IMR-90 (cell line): ENCODE measurements around the gene MAGI2. TPM values are rescaled to one million over a fixed set of nuclear protein-coding genes. Genes with fewer than 3 reads are reported as not detected.

Experiments
- ATAC-seq: fragments of 200-7000 bp; cut with Tn5 transposase; 2 replicates; pipeline ENCODE4 v1.9.1; 2020; ENCODE audit warnings: low read depth, mild to moderate bottlenecking, moderate library complexity
- BruUV-seq: library from RNA; stranded (reverse); fragments of 400-500 nt; replicated peaks from 2 replicates; lab custom pipeline; 2021; lab: Mats Ljungman, UMichigan
- CTCF ChIA-PET: fragments of 300-600 bp; formaldehyde crosslinking; extraction: SDS; loops from one replicate; lab custom pipeline; 2021; ENCODE audit warnings: antibody characterized with exemption; lab: Yijun Ruan, JAX
- POLR2A ChIA-PET: fragments of 300-600 bp; sonication (Branson Sonifier 250); formaldehyde crosslinking; loops from one replicate; lab custom pipeline; 2022; ENCODE audit warnings: antibody characterized with exemption; ENCODE audit not compliant: unreplicated experiment; lab: Charles Lee
- DNase-seq: peaks from one replicate; pipeline ENCODE4 v3.0.0; 2013
- H2AFZ ChIP-seq: replicated peaks from 2 replicates; pipeline ENCODE3; 2013; ENCODE audit warnings: low read length, mild to moderate bottlenecking; ENCODE audit not compliant: poor library complexity
- H2AK5ac ChIP-seq: 2 replicates; pipeline ENCODE4 v1.6.1; 2013; ENCODE audit warnings: low read depth, low read length, inconsistent platforms
- H2AK9ac ChIP-seq: replicated peaks from 2 replicates; pipeline ENCODE3; 2013; ENCODE audit warnings: mild to moderate bottlenecking, low read depth, low read length, moderate library complexity; ENCODE audit not compliant: poor library complexity
- H2BK120ac ChIP-seq: 2 replicates; pipeline ENCODE4 v1.6.1; 2013; ENCODE audit warnings: low read depth, low read length, inconsistent platforms
- H2BK15ac ChIP-seq: 3 replicates; pipeline ENCODE4 v1.6.1; 2013; ENCODE audit warnings: low read depth, low read length, inconsistent platforms
- H2BK20ac ChIP-seq: 2 replicates; pipeline ENCODE4 v1.6.1; 2013; ENCODE audit warnings: low read depth, mild to moderate bottlenecking, inconsistent platforms, low read length, moderate library complexity
- H2BK5ac ChIP-seq: 2 replicates; pipeline ENCODE4 v1.6.1; 2013; ENCODE audit warnings: mild to moderate bottlenecking, low read depth, low read length, inconsistent platforms; ENCODE audit not compliant: poor library complexity, severe bottlenecking
- H3K14ac ChIP-seq: replicated peaks from 2 replicates; pipeline ENCODE4 v1.6.1; 2013; ENCODE audit warnings: low read depth, low read length, inconsistent platforms
- H3K18ac ChIP-seq: 2 replicates; pipeline ENCODE4 v1.6.1; 2013; ENCODE audit warnings: low read depth, low read length, control low read depth
- H3K23ac ChIP-seq: 2 replicates; pipeline ENCODE4 v1.6.1; 2013; ENCODE audit warnings: low read depth, low read length, inconsistent platforms
- H3K27ac ChIP-seq: 2 replicates; pipeline ENCODE4 v1.5.1; 2013; ENCODE audit warnings: mild to moderate bottlenecking, control low read depth, low read length; ENCODE audit not compliant: insufficient read depth
- H3K27me3 ChIP-seq: 2 replicates; pipeline ENCODE4 v1.6.1; 2013; ENCODE audit warnings: low read length; ENCODE audit not compliant: control insufficient read depth, insufficient read depth
- H3K36me3 ChIP-seq: 2 replicates; pipeline ENCODE4 v1.6.1; 2013; ENCODE audit warnings: low read length, mixed read lengths; ENCODE audit not compliant: control insufficient read depth, insufficient read depth
- H3K4ac ChIP-seq: 2 replicates; pipeline ENCODE4 v1.6.1; 2013; ENCODE audit warnings: low read depth, low read length, inconsistent platforms
- H3K4me1 ChIP-seq: 2 replicates; pipeline ENCODE4 v1.6.1; 2013; ENCODE audit warnings: low read length, mixed read lengths; ENCODE audit not compliant: control insufficient read depth, insufficient read depth
- H3K4me2 ChIP-seq: 2 replicates; pipeline ENCODE4 v1.6.1; 2013; ENCODE audit warnings: low read depth, mild to moderate bottlenecking, control low read depth, low read length, moderate library complexity
- H3K4me3 ChIP-seq: 2 replicates; pipeline ENCODE4 v1.5.1; 2013; ENCODE audit warnings: low read depth, mild to moderate bottlenecking, control low read depth, low read length, moderate library complexity; ENCODE audit not compliant: insufficient read depth
- H3K56ac ChIP-seq: 2 replicates; pipeline ENCODE4 v1.6.1; 2013; ENCODE audit warnings: low read length, inconsistent platforms; ENCODE audit not compliant: insufficient read depth; ENCODE audit errors: extremely low read depth
- H3K79me1 ChIP-seq, 2 experiments: 2 replicates each; pipeline ENCODE4 v1.6.1; 2013; ENCODE audit warnings: low read length in 2 of 2, inconsistent platforms in 1 of 2, low read depth in 1 of 2
- H3K9ac ChIP-seq: 2 replicates; pipeline ENCODE4 v1.6.1; 2013; ENCODE audit warnings: low read depth, low read length, control low read depth
- H3K9me1 ChIP-seq: 2 replicates; pipeline ENCODE4 v1.6.1; 2013; ENCODE audit warnings: low read length, inconsistent platforms; ENCODE audit not compliant: insufficient read depth
- H3K9me3 ChIP-seq: 2 replicates; pipeline ENCODE4 v1.6.1; 2013; ENCODE audit warnings: low read length; ENCODE audit not compliant: control insufficient read depth, insufficient read depth
- H4K20me1 ChIP-seq: 2 replicates; pipeline ENCODE4 v1.6.1; 2013; ENCODE audit warnings: low read length, inconsistent platforms; ENCODE audit not compliant: insufficient read depth
- H4K5ac ChIP-seq: 2 replicates; pipeline ENCODE4 v1.6.1; 2013; ENCODE audit warnings: mild to moderate bottlenecking, low read depth, low read length, control low read depth
- H4K8ac ChIP-seq, 2 experiments: 2 replicates each; pipeline ENCODE4 v1.6.1; 2013; ENCODE audit warnings: low read depth in 2 of 2, low read length in 2 of 2, control low read depth in 1 of 2, inconsistent platforms in 1 of 2
- H4K91ac ChIP-seq: 2 replicates; pipeline ENCODE4 v1.6.1; 2013; ENCODE audit warnings: low read depth, low read length, inconsistent platforms; ENCODE audit not compliant: insufficient read depth
- BHLHE40 ChIP-seq: fragments of 150-350 bp; IDR thresholded peaks from 2 replicates; pipeline ENCODE4 v1.6.1; 2016; ENCODE audit warnings: mild to moderate bottlenecking, low read depth, low read length
- CHD1 ChIP-seq: IDR thresholded peaks from 2 replicates; pipeline ENCODE4 v1.6.1; 2012; ENCODE audit warnings: low read depth, low read length, improper control_type of control experiment
- CTCF ChIP-seq: conservative IDR thresholded peaks from 2 replicates; pipeline ENCODE4 v1.5.1; 2012; ENCODE audit warnings: mild to moderate bottlenecking, low read depth, low read length, improper control_type of control experiment
- ELK1 ChIP-seq: fragments of 150-350 bp; IDR thresholded peaks from 2 replicates; pipeline ENCODE4 v1.6.1; 2016; ENCODE audit warnings: low read depth, mild to moderate bottlenecking, low read length, moderate library complexity, borderline replicate concordance
- FOS ChIP-seq: fragments of 150-350 bp; IDR thresholded peaks from 2 replicates; pipeline ENCODE4 v1.6.1; 2016; ENCODE audit warnings: low read depth, low read length
- MAZ ChIP-seq: IDR thresholded peaks from 2 replicates; pipeline ENCODE4 v1.6.1; 2012; ENCODE audit warnings: low read depth, mild to moderate bottlenecking, low read length, improper control_type of control experiment, moderate library complexity, borderline replicate concordance
- MXI1 ChIP-seq: IDR thresholded peaks from 2 replicates; pipeline ENCODE4 v1.6.1; 2012; ENCODE audit warnings: low read depth, mild to moderate bottlenecking, low read length, moderate library complexity, borderline replicate concordance
- NFE2L2 ChIP-seq: fragments of 150-350 bp; IDR thresholded peaks from 2 replicates; pipeline ENCODE4 v1.6.1; 2016; ENCODE audit warnings: low read depth, mild to moderate bottlenecking, low read length
- RAD21 ChIP-seq: IDR thresholded peaks from 2 replicates; pipeline ENCODE4 v1.6.1; 2012; ENCODE audit warnings: low read length, improper control_type of control experiment
- RCOR1 ChIP-seq: IDR thresholded peaks from 2 replicates; pipeline ENCODE4 v1.6.1; 2012; ENCODE audit warnings: mild to moderate bottlenecking, low read length, improper control_type of control experiment; ENCODE audit not compliant: insufficient replicate concordance
- RFX5 ChIP-seq: IDR thresholded peaks from 2 replicates; pipeline ENCODE4 v1.8.0; 2012; ENCODE audit warnings: low read depth, mild to moderate bottlenecking, low read length, moderate library complexity
- WGBS, 2 experiments: methylation state at CpG; one replicate each; pipeline versions ENCODE4 v1.1.5 to v1.1.7; 2013; ENCODE audit warnings: missing lambda C conversion rate in 2 of 2; ENCODE audit not compliant: insufficient read length in 1 of 2; ENCODE audit errors: extremely low coverage in 2 of 2; 5-methylcytosine and 5-hydroxymethylcytosine counted together
- dilution Hi-C: fragments of 300-500 bp; cut with HindIII; formaldehyde crosslinking; loops from one replicate; pipeline ENCODE4 v1.14.3; 2018; ENCODE audit warnings: low sequenced_read_pairs; ENCODE audit not compliant: unreplicated experiment
- in situ Hi-C: fragments of 300-500 bp; cut with MboI; formaldehyde crosslinking; loops from 3 replicates; pipeline ENCODE4 v1.14.3; 2019; ENCODE audit warnings: low sequenced_read_pairs, inconsistent platforms, mixed read lengths
- intact Hi-C: fragments of 100-400 bp; cut with micrococcal nuclease; formaldehyde crosslinking; loops from 2 replicates; pipeline ENCODE4 v1.10.0; 2022
- polyA plus RNA-seq, 3 experiments: library from polyadenylated mRNA; depleted of rRNA; stranded (reverse); fragments of >200 nt; gene quantifications; 2 replicates each; pipeline ENCODE4 v1.2.3, GENCODE V29; 2012; ENCODE audit warnings: low replicate concordance in 1 of 3
- total RNA-seq: library from RNA; depleted of rRNA; stranded (reverse); fragments of >200 nt; gene quantifications from 2 replicates; pipeline ENCODE4 v1.2.3, GENCODE V29; 2012

Gene MAGI2
- total and polyA plus RNA-seq, 2 of the 4 experiments (the other 2 are of a cell fraction), result 2.5 to 17.9 TPM

- H3K27me3 ChIP-seq, result no peaks in the 10 kb centered on the region
- H4K5ac ChIP-seq, result no peak overlapping the region
- POLR2A ChIA-PET, result no interaction called here
- H2AFZ ChIP-seq, result no peak overlapping the region
- H2BK120ac ChIP-seq, result no peak overlapping the region
- intact Hi-C loops, result no loop called here
- H3K4me3 ChIP-seq, result no peak overlapping the region
- in situ Hi-C loops, result no loop called here
- no peaks in the 10 kb centered on the region for H3K4me1 ChIP-seq
- no peak overlapping the region for H2BK5ac ChIP-seq
- no peak overlapping the region for H3K23ac ChIP-seq
- no peak overlapping the region for H3K18ac ChIP-seq
- no peak overlapping the region for H4K8ac ChIP-seq
- no peak overlapping the region for H2AK5ac ChIP-seq
- no peak overlapping the region for H3K9ac ChIP-seq
- ATAC-seq (no peak), DNase-seq (no peak)
- H3K4me2 ChIP-seq, result no peak overlapping the region
- no peak overlapping the region for H3K56ac ChIP-seq
- no peak overlapping the region for H4K91ac ChIP-seq
- CTCF ChIA-PET, result interaction anchor here (0.6 kb wide), 1 partner anchor 12 kb away, joined by 3 read pairs; no protein-coding TSS in a partner anchor
- BruUV-seq, result no TSS peak
- no peaks in the 10 kb centered on the region for H3K9me1 ChIP-seq
- no peaks in the 10 kb centered on the region for H4K20me1 ChIP-seq
- H3K27ac ChIP-seq, result no peak overlapping the region
- H3K36me3 ChIP-seq, result no peaks in the 10 kb centered on the region
- dilution Hi-C loops, result no loop called here
- no peak overlapping the region for H3K4ac ChIP-seq
- H3K79me1 ChIP-seq, result peaks cover 8 to 31% of the 10 kb centered on the region in 2 experiments; a peak in 3 of 4 replicates
- TF ChIP-seq BHLHE40 (no peak), CHD1 (no peak), RCOR1 (no peak), MAZ (no peak), MXI1 (no peak), CTCF (no peak), NFE2L2 (no peak), ELK1 (no peak), RFX5 (no peak), RAD21 (no peak), FOS (no peak)
- H2BK15ac ChIP-seq, result no peak overlapping the region
- H3K14ac ChIP-seq, result no peak overlapping the region
- no CpG with 5 or more reads among the region's 1 CpG for WGBS, 2 experiments
- H2AK9ac ChIP-seq, result no peak overlapping the region
- H2BK20ac ChIP-seq, result no peak overlapping the region
- no peaks in the 10 kb centered on the region for H3K9me3 ChIP-seq
Observed at GRCh38 chr7:79302293-79302692, 151.2 kb downstream of the MAGI2 start.
